K562 (cell line): Measurements from ENCODE around the gene ARFGEF2.

Source experiments
- CTCF ChIP-seq, 3 experiments: IDR thresholded peaks in 2 of 3; conservative IDR thresholded peaks in 1 of 3; 2 replicates each; pipeline ENCODE4 v1.5.1; 2011 to 2012; ENCODE audit warnings: low read length in 3 of 3, mild to moderate bottlenecking in 3 of 3, control low read depth in 2 of 3, improper control_type of control experiment in 1 of 3, inconsistent platforms in 1 of 3, low read depth in 1 of 3, mixed read lengths in 1 of 3, moderate library complexity in 1 of 3; ENCODE audit not compliant: insufficient read depth in 2 of 3
- ETV1 ChIP-seq: fragments of 450-650 bp; conservative IDR thresholded peaks from 2 replicates; pipeline ENCODE4 v1.6.1; 2016; ENCODE audit warnings: missing genetic modification characterization, control low read depth, low read depth, missing compliant biosample characterization
- LARP7 ChIP-seq: fragments of 450-650 bp; IDR thresholded peaks from 2 replicates; pipeline ENCODE4 v1.6.1; 2016
- MXD1 ChIP-seq: fragments of 250-450 bp; sonication (Bioruptor Pico); IDR thresholded peaks from 2 replicates; pipeline ENCODE4 v1.8.0; 2021; ENCODE audit warnings: borderline replicate concordance, mild to moderate bottlenecking, moderate library complexity; ENCODE audit not compliant: poor library complexity, severe bottlenecking
- NR2C2 ChIP-seq, 2 experiments: fragments of 200-800 bp in 1 of 2; sonication (Bioruptor generic) in 1 of 2; sonication (generic) in 1 of 2; formaldehyde crosslinking in 1 of 2; IDR thresholded peaks; 2 replicates each; pipeline versions ENCODE4 v1.6.1 to v1.8.0; 2016 to 2022; ENCODE audit warnings: mild to moderate bottlenecking in 1 of 2, missing compliant biosample characterization in 1 of 2, missing genetic modification characterization in 1 of 2, missing genetic modification reagents in 1 of 2
- ZNF583 ChIP-seq: fragments of 250-450 bp; sonication (Bioruptor Pico); IDR thresholded peaks from 2 replicates; pipeline ENCODE4 v1.4.0; 2020
- TF ChIP-seq, protein P1 (sequence below): fragments of 250-450 bp; sonication (Bioruptor Pico); IDR thresholded peaks from 2 replicates; pipeline ENCODE4 v1.4.0; 2020; ENCODE audit warnings: mild to moderate bottlenecking, moderate library complexity

GRCh38 chr20:48916699-48917098 is 4.8 kb upstream of the ARFGEF2 start:
- TF ChIP-seq, protein P1, sequence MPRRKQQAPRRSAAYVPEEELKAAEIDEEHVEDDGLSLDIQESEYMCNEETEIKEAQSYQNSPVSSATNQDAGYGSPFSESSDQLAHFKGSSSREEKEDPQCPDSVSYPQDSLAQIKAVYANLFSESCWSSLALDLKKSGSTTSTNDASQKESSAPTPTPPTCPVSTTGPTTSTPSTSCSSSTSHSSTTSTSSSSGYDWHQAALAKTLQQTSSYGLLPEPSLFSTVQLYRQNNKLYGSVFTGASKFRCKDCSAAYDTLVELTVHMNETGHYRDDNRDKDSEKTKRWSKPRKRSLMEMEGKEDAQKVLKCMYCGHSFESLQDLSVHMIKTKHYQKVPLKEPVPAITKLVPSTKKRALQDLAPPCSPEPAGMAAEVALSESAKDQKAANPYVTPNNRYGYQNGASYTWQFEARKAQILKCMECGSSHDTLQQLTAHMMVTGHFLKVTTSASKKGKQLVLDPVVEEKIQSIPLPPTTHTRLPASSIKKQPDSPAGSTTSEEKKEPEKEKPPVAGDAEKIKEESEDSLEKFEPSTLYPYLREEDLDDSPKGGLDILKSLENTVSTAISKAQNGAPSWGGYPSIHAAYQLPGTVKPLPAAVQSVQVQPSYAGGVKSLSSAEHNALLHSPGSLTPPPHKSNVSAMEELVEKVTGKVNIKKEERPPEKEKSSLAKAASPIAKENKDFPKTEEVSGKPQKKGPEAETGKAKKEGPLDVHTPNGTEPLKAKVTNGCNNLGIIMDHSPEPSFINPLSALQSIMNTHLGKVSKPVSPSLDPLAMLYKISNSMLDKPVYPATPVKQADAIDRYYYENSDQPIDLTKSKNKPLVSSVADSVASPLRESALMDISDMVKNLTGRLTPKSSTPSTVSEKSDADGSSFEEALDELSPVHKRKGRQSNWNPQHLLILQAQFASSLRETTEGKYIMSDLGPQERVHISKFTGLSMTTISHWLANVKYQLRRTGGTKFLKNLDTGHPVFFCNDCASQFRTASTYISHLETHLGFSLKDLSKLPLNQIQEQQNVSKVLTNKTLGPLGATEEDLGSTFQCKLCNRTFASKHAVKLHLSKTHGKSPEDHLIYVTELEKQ (CRISPR knock-in tag): no peak
- TF ChIP-seq NR2C2 (CRISPR knock-in tag; IDR thresholded peaks at IDR 0.05) (no peak), NR2C2 (tag; IDR thresholded peaks at IDR 0.05) (no peak), ETV1 (tag) (no peak), CTCF (IDR thresholded peaks at IDR 0.05 in 2 of 3, conservative IDR thresholded peaks at IDR 0.05 in 1 of 3; ENCODE audit: insufficient read depth in 2 of 3, low read depth in 1 of 3, low read length in 3 of 3) (no peak), MXD1 (CRISPR knock-in tag) (no peak), LARP7 (no peak), ZNF583 (CRISPR knock-in tag) (no peak)
